H9 (cell line): ENCODE results near the gene MLNR. TPM values are rescaled to one million over a fixed set of nuclear protein-coding genes. Genes with fewer than 3 reads are reported as not detected.

ENCODE experiments used
- DNase-seq: peaks from one replicate; pipeline ENCODE4 v3.0.0-alpha.2; 2017
- H2AFZ ChIP-seq: one replicate; pipeline ENCODE4 v1.6.1; 2013; ENCODE audit warnings: mild to moderate bottlenecking, low read length, control low read depth, moderate library complexity
- H2AK5ac ChIP-seq: 2 replicates; pipeline ENCODE4 v1.6.1; 2013; ENCODE audit warnings: low read length, control low read depth, mixed read lengths; ENCODE audit not compliant: insufficient read length
- H2BK120ac ChIP-seq: one replicate; pipeline ENCODE4 v1.6.1; 2013; ENCODE audit warnings: low read depth, mild to moderate bottlenecking, low read length, control low read depth, inconsistent platforms; ENCODE audit not compliant: poor library complexity, severe bottlenecking
- H2BK12ac ChIP-seq: 2 replicates; pipeline ENCODE4 v1.6.1; 2013; ENCODE audit warnings: low read length, control low read depth, mixed read lengths, low read depth; ENCODE audit not compliant: insufficient read length
- H2BK15ac ChIP-seq: 2 replicates; pipeline ENCODE4 v1.6.1; 2013; ENCODE audit warnings: low read depth, low read length, control low read depth
- H2BK20ac ChIP-seq: one replicate; pipeline ENCODE4 v1.6.1; 2013; ENCODE audit warnings: low read depth, mild to moderate bottlenecking, low read length, control low read depth, inconsistent platforms; ENCODE audit not compliant: poor library complexity, severe bottlenecking
- H2BK5ac ChIP-seq: 2 replicates; pipeline ENCODE4 v1.6.1; 2013; ENCODE audit warnings: low read length, control low read depth, mixed read lengths; ENCODE audit not compliant: insufficient read length
- H3K14ac ChIP-seq: 2 replicates; pipeline ENCODE4 v1.6.1; 2013; ENCODE audit warnings: low read length, control low read depth; ENCODE audit not compliant: insufficient read depth
- H3K18ac ChIP-seq: 2 replicates; pipeline ENCODE4 v1.6.1; 2013; ENCODE audit warnings: low read depth, mild to moderate bottlenecking, mixed read lengths, low read length, control low read depth; ENCODE audit not compliant: insufficient read length
- H3K23ac ChIP-seq: 2 replicates; pipeline ENCODE4 v1.6.1; 2013; ENCODE audit warnings: low read length, control low read depth, mixed read lengths, low read depth; ENCODE audit not compliant: insufficient read length
- H3K23me2 ChIP-seq: 2 replicates; pipeline ENCODE4 v1.6.1; 2013; ENCODE audit warnings: low read depth, mild to moderate bottlenecking, mixed read lengths, low read length, control low read depth; ENCODE audit not compliant: insufficient read length, poor library complexity, severe bottlenecking
- H3K27ac ChIP-seq: 2 replicates; pipeline ENCODE4 v1.5.1; 2013; ENCODE audit warnings: low read length, control low read depth, mixed read lengths, low read depth; ENCODE audit not compliant: insufficient read length
- H3K27me3 ChIP-seq: 2 replicates; pipeline ENCODE4 v1.6.1; 2013; ENCODE audit warnings: low read length, control low read depth, inconsistent platforms; ENCODE audit not compliant: insufficient read depth
- H3K4ac ChIP-seq: 2 replicates; pipeline ENCODE4 v1.6.1; 2013; ENCODE audit warnings: low read depth, mild to moderate bottlenecking, control low read depth, inconsistent platforms, low read length, moderate library complexity
- H3K4me1 ChIP-seq: 2 replicates; pipeline ENCODE4 v1.6.1; 2013; ENCODE audit warnings: low read length, control low read depth, inconsistent platforms; ENCODE audit not compliant: insufficient read depth
- H3K4me2 ChIP-seq: 2 replicates; pipeline ENCODE4 v1.6.1; 2013; ENCODE audit warnings: low read length, control low read depth, mixed read lengths; ENCODE audit not compliant: insufficient read length, insufficient read depth
- H3K56ac ChIP-seq: 2 replicates; pipeline ENCODE4 v1.6.1; 2013; ENCODE audit warnings: low read depth, mild to moderate bottlenecking, mixed read lengths, low read length, control low read depth; ENCODE audit not compliant: insufficient read length
- H3K79me1 ChIP-seq: 2 replicates; pipeline ENCODE4 v1.6.1; 2013; ENCODE audit warnings: low read depth, mild to moderate bottlenecking, moderate library complexity, low read length, control low read depth, inconsistent platforms; ENCODE audit not compliant: insufficient read depth, poor library complexity, severe bottlenecking
- H3K79me2 ChIP-seq: 2 replicates; pipeline ENCODE4 v1.6.1; 2013; ENCODE audit warnings: low read length, control low read depth, inconsistent platforms; ENCODE audit not compliant: insufficient read depth
- H3K9ac ChIP-seq: 2 replicates; pipeline ENCODE4 v1.6.1; 2013; ENCODE audit warnings: low read length, control low read depth, mixed read lengths; ENCODE audit not compliant: insufficient read length; ENCODE audit errors: extremely low read depth
- H3K9me3 ChIP-seq: one replicate; pipeline ENCODE4 v1.6.1; 2013; ENCODE audit warnings: low read depth, low read length, inconsistent platforms; ENCODE audit not compliant: control insufficient read depth
- H3T11ph ChIP-seq: one replicate; pipeline ENCODE4 v1.6.1; 2013; ENCODE audit warnings: mild to moderate bottlenecking, low read length, control low read depth, inconsistent platforms
- H4K20me1 ChIP-seq: one replicate; pipeline ENCODE4 v1.6.1; 2013; ENCODE audit not compliant: control insufficient read depth, insufficient read length, insufficient read depth
- H4K5ac ChIP-seq: 2 replicates; pipeline ENCODE4 v1.6.1; 2013; ENCODE audit warnings: low read depth, mild to moderate bottlenecking, mixed read lengths, low read length, control low read depth; ENCODE audit not compliant: insufficient read length
- H4K8ac ChIP-seq: replicated peaks from 2 replicates; pipeline ENCODE4 v1.6.1; 2013; ENCODE audit warnings: low read length, control low read depth, mixed read lengths, low read depth; ENCODE audit not compliant: insufficient read length
- H4K91ac ChIP-seq: 2 replicates; pipeline ENCODE4 v1.6.1; 2013; ENCODE audit warnings: low read depth, mild to moderate bottlenecking, moderate library complexity, mixed read lengths, low read length, control low read depth; ENCODE audit not compliant: insufficient read length
- H3K27ac Mint-ChIP-seq, 3 experiments: 2 replicates in 2 of 3; 3 replicates in 1 of 3; pipeline ENCODE4 v1.8.0; 2020 to 2021; ENCODE audit warnings: mixed read lengths in 3 of 3, mild to moderate bottlenecking in 1 of 3, moderate library complexity in 1 of 3
- H3K27me3 Mint-ChIP-seq: 2 replicates; pipeline ENCODE4 v1.8.0; 2021; ENCODE audit warnings: low read depth, mild to moderate bottlenecking, moderate library complexity, mixed read lengths
- H3K36me3 Mint-ChIP-seq, 3 experiments: 2 replicates in 2 of 3; 3 replicates in 1 of 3; pipeline ENCODE4 v1.8.0; 2020 to 2021; ENCODE audit warnings: low read depth in 3 of 3, mixed read lengths in 3 of 3; ENCODE audit not compliant: insufficient read depth in 1 of 3
- H3K4me1 Mint-ChIP-seq, 2 experiments: 2 replicates each; pipeline ENCODE4 v1.8.0; 2020; ENCODE audit warnings: mixed read lengths in 2 of 2
- H3K4me3 Mint-ChIP-seq, 2 experiments: 2 replicates in 1 of 2; 3 replicates in 1 of 2; pipeline ENCODE4 v1.8.0; 2020 to 2021; ENCODE audit warnings: mild to moderate bottlenecking in 2 of 2, mixed read lengths in 2 of 2, moderate library complexity in 1 of 2
- H3K9me3 Mint-ChIP-seq, 2 experiments: 2 replicates in 1 of 2; 3 replicates in 1 of 2; pipeline ENCODE4 v1.8.0; 2020; ENCODE audit warnings: mild to moderate bottlenecking in 2 of 2, mixed read lengths in 2 of 2, moderate library complexity in 1 of 2
- CTCF ChIP-seq: fragments of 200-600 bp; sonication (generic); conservative IDR thresholded peaks from 3 replicates; pipeline ENCODE4 v1.8.0; 2021; ENCODE audit warnings: antibody characterized with exemption, mild to moderate bottlenecking
- WGBS: extraction: QIAGEN DNeasy Blood & Tissue Kit; methylation state at CpG from one replicate; pipeline ENCODE4 v1.1.7; 2013; ENCODE audit warnings: missing lambda C conversion rate, low lambda C conversion rate, mixed read lengths; ENCODE audit not compliant: insufficient read length; ENCODE audit errors: extremely low coverage; 5-methylcytosine and 5-hydroxymethylcytosine counted together
- total RNA-seq: library from RNA; stranded (reverse); gene quantifications from 2 replicates; pipeline ENCODE4 v1.2.1, GENCODE V29; 2021

The MLNR gene
- total RNA-seq, 1 experiment from 2014 or later: not detected

GRCh38 chr13:49210669-49211068 lies 9.5 kb upstream of the MLNR start:
- H3K4me3 Mint-ChIP-seq: no peak overlapping the region
- H2BK5ac ChIP-seq: no peak overlapping the region
- no peak overlapping the region for H2BK20ac ChIP-seq
- H4K8ac ChIP-seq: no peak overlapping the region
- H3K4me2 ChIP-seq: no peak overlapping the region
- H3K23ac ChIP-seq: no peak overlapping the region
- H3K79me1 ChIP-seq: no peaks in the 10 kb centered on the region
- DNase-seq: no peak
- H3K79me2 ChIP-seq: no peaks in the 10 kb centered on the region
- no peaks in the 10 kb centered on the region for H3K9me3 Mint-ChIP-seq
- no peaks in the 10 kb centered on the region for H3K9me3 ChIP-seq
- no peak overlapping the region for H3T11ph ChIP-seq
- H3K27ac ChIP-seq: no peak overlapping the region
- H3K27me3 ChIP-seq: no peaks in the 10 kb centered on the region
- H2BK12ac ChIP-seq: no peak overlapping the region
- peaks cover 6% of the 10 kb centered on the region for H3K27me3 Mint-ChIP-seq
- no peak overlapping the region; a peak in 1 of 7 replicates for H3K27ac Mint-ChIP-seq
- no peak overlapping the region for H4K91ac ChIP-seq
- no peak overlapping the region for H3K18ac ChIP-seq
- H3K9ac ChIP-seq: no peak overlapping the region
- no peak overlapping the region for H2AK5ac ChIP-seq
- peaks cover 12% of the 10 kb centered on the region in 2 experiments for H3K4me1 Mint-ChIP-seq
- H4K20me1 ChIP-seq: no peaks in the 10 kb centered on the region
- H4K5ac ChIP-seq: no peak overlapping the region
- H3K4me1 ChIP-seq: no peaks in the 10 kb centered on the region
- H2AFZ ChIP-seq: no peak overlapping the region
- no peak overlapping the region for H3K56ac ChIP-seq
- H2BK15ac ChIP-seq: no peak overlapping the region
- no peaks in the 10 kb centered on the region for H3K23me2 ChIP-seq
- H3K36me3 Mint-ChIP-seq: peaks cover 4 to 45% (median 9%) of the 10 kb centered on the region in 3 experiments; a peak in 5 of 7 replicates
- no peak for TF ChIP-seq CTCF
- H3K14ac ChIP-seq: no peak overlapping the region
- no peak overlapping the region for H3K4ac ChIP-seq
- H2BK120ac ChIP-seq: no peak overlapping the region
- no CpG with 5 or more reads among the region's 5 CpGs for WGBS
